ENCODE measurements around the gene PLD4.

Gene PLD4

DNA sequence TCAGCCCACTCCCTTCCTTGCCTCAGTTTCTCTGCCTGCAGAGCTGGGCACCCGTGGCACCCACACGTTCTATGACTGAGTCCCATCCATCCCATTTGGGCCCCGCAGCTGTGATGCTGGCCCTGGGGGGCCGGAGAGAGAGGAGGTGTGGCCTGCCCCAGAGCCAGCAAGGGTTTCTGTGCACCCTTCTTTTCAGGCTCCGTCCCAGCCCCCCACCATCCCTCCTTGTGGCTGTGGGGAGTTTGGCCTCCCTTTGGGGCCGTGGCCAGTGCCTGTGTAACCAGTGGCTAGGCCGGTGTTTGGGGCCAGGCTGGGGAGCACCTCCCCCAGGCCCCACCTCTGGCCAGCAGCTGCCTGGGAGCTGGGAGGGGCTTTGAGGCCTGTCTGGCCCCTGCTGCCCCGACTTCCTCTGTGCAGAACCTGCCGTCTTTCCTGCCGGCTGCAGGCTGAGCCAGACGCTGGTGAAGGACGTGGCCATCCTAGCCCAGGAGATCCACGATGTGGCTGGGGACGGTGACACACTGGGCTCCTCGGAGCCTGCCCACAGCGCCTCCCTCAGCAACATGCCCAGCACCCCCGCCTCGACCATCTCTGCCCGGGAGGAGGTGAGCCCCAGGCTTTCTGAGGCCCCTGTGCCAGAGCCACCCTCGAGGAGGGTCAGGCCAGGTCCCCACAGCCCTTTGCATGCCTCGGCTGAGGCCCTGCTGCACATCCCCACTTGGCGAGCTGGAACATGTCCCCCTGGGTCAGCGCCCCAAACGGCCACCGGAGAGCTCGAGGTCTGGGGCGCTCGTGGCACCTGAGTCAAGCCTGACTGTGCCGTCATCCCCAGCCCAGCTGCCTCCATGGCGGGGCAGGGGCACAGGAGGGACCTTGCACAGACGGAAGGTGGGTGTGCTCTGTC, 31.9 kb upstream of the PLD4 start:
- intact Hi-C loops (cut with DNase I; ENCODE audit: low total_unique reads): no loop called here
- no peak overlapping the region for H3K27ac ChIP-seq

DNA sequence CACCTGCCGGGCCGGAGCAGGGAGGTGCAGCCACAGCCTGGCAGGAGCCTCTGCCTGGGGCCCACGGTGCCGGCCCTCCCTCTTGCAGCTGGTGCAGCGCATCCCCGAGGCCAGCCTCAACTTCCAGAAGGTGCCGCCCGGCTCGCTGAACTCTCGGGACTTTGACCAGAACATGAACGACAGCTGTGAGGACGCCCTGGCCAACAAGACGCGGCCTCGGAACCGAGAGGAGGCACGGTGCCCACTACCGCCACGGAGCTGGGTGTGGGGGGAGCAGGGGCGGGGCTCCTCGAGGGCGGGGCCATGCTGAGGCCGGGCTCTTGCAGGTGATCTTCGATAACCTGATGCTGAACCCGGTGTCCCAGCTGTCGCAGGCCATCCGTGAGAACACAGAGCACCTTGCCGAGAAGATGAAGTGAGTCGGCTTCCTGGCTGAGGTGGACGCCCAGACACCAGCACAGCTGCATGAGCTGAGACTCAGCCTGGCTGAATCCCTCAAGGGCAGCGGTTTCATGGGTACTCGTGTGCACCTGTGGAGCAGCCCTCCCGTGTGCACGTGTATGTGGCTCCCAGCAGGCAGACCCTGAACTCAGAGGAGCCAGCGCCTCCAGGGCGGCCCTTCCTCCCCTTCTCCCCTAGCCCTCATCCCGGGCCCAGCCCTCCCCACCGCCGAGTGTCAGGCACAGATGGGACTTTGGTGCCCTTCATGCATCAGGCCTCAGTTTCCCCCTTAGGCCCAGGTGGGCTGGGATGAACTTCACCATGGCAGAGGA, 31.1 kb upstream of the PLD4 start:
- H3K27ac ChIP-seq: no peak overlapping the region
- H3K4me3 ChIP-seq: no peak overlapping the region
- no peaks in the 10 kb centered on the region for H3K27me3 ChIP-seq
- DNase-seq: peak in 1 of 2 donors; percentile 68
- intact Hi-C loops (cut with DNase I; ENCODE audit: low total_unique reads): no loop called here
- H3K4me1 ChIP-seq: peaks cover 0 to 21% (median 10%) of the 10 kb centered on the region in 4 donors
- H3K36me3 ChIP-seq: peaks cover 0 to 37% (median 11%) of the 10 kb centered on the region in 3 donors
- H3K9me3 ChIP-seq: no peaks in the 10 kb centered on the region
- TF ChIP-seq, protein P1, sequence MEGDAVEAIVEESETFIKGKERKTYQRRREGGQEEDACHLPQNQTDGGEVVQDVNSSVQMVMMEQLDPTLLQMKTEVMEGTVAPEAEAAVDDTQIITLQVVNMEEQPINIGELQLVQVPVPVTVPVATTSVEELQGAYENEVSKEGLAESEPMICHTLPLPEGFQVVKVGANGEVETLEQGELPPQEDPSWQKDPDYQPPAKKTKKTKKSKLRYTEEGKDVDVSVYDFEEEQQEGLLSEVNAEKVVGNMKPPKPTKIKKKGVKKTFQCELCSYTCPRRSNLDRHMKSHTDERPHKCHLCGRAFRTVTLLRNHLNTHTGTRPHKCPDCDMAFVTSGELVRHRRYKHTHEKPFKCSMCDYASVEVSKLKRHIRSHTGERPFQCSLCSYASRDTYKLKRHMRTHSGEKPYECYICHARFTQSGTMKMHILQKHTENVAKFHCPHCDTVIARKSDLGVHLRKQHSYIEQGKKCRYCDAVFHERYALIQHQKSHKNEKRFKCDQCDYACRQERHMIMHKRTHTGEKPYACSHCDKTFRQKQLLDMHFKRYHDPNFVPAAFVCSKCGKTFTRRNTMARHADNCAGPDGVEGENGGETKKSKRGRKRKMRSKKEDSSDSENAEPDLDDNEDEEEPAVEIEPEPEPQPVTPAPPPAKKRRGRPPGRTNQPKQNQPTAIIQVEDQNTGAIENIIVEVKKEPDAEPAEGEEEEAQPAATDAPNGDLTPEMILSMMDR (IDR thresholded peaks at IDR 0.05): no peak

More for the DNA sequence above, 31.9 kb upstream of the PLD4 start:
- no peaks in the 10 kb centered on the region for H3K27me3 ChIP-seq
- TF ChIP-seq, protein P1 (IDR thresholded peaks at IDR 0.05): no peak
- DNase-seq: peak in 1 of 2 donors; percentile 63
- peaks cover under 1 to 46% (median 19%) of the 10 kb centered on the region in 3 donors for H3K36me3 ChIP-seq
- no peaks in the 10 kb centered on the region for H3K9me3 ChIP-seq
- no peak overlapping the region for H3K4me3 ChIP-seq
- peaks cover 0 to 21% (median 10%) of the 10 kb centered on the region in 4 donors for H3K4me1 ChIP-seq

DNA sequence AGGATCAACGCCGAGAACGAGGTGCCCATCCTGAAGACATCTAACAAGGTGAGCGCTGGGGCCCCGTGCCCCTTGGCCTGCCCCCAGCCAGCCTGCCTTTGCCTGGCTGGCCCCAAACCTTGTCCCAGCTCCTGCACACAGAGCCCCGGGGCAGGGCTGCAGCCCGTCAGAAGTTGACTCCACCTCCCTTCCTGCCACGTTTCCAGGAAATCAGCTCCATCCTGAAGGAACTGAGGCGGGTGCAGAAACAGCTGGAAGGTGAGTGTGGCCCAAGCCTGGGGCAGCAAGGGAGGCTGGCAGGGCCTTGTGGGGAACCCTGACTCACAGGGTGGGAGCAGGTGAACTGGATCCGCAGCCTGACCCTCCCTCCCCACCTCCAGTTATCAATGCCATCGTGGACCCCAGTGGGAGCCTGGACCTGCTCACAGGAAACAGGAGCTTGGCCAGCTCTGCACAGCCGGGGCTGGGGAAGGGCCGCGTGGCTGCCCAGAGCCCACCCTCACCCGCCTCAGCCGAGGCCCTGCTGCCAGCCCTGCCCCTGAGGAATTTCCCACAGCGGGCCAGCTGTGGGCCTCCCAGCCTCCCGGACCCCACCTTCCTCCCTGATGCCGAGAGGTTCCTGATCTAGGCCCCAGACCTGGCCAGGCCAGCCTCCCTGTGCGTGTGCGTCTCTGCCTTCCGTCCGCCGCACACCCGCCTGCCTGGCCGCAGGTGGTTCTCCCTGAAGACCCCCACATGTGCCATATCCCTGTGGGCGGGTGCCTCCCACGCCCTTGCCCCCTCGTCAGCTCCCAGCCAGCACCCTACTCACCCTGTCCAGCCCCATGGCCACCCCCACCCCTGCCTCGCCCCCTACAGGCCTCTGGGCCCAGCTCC, 30.1 kb upstream of the PLD4 start:
- intact Hi-C loops (cut with DNase I; ENCODE audit: low total_unique reads): no loop called here
- H3K36me3 ChIP-seq: peaks cover 0 to 28% (median 5%) of the 10 kb centered on the region in 3 donors
- DNase-seq: peak in 1 of 2 donors; percentile 60
- TF ChIP-seq, protein P1 (IDR thresholded peaks at IDR 0.05): no peak
- no peak overlapping the region for H3K4me3 ChIP-seq
- peaks cover 0 to 21% (median 10%) of the 10 kb centered on the region in 4 donors for H3K4me1 ChIP-seq
- no peaks in the 10 kb centered on the region for H3K27me3 ChIP-seq
- H3K9me3 ChIP-seq: no peaks in the 10 kb centered on the region
- no peak overlapping the region for H3K27ac ChIP-seq

DNA sequence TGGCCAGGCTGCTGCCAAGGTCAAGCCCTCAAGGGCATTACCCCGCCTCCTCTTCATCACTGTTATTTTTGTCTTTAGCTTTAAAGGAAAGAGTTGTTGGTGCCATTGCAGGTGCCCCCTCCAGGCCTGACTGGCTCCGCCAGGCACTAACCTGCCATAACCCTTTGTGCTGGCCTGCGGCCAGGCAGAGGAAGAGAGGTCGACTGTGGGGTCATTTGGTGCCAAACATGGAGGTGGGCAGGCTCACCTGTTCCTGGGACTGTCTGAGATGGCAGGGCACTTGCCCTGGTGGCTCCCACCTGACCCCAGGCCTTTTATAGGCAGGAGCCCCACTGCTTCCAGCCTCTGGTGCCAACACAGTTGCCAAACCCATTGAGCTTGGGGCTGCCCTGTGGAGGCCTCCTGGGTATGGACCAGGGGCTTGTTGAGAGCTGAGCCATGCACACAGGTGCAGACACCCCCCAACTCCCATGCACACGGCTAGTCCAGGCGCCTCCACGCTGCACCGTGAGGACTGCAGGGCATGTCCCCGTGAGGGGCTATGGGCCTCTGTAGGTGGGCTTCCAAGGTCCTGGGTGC, 29.4 kb upstream of the PLD4 start:
- no peak overlapping the region for H3K4me3 ChIP-seq
- TF ChIP-seq, protein P1 (IDR thresholded peaks at IDR 0.05): no peak
- no peak overlapping the region for H3K27ac ChIP-seq
- intact Hi-C loops (cut with DNase I; ENCODE audit: low total_unique reads): no loop called here
- H3K9me3 ChIP-seq: no peaks in the 10 kb centered on the region
- H3K36me3 ChIP-seq: peaks cover 0 to 27% (median 5%) of the 10 kb centered on the region in 3 donors
- H3K27me3 ChIP-seq: no peaks in the 10 kb centered on the region
- DNase-seq: no peak
- H3K4me1 ChIP-seq: peaks cover 0 to 21% (median 10%) of the 10 kb centered on the region in 4 donors
